Natural killer cell (primary cell): Measurements from ENCODE around the gene TTC39B. TPM values are rescaled to one million over a fixed set of nuclear protein-coding genes. Genes with fewer than 3 reads are reported as not detected.

Source experiments
- ATAC-seq, 3 donors: fragments of 150-1000 bp in 2 of 3; fragments of 200-7000 bp in 1 of 3; cut with Tn5 transposase; 1 replicate in 1 of 3; 2 replicates in 2 of 3; pipeline ENCODE4 v1.10.0; 2021; ENCODE audit warnings: mild to moderate bottlenecking in 2 of 3, moderate library complexity in 2 of 3
- DNase-seq, 2 donors: peaks; one replicate each; pipeline versions ENCODE4 v3.0.0 to v3.0.0-alpha.2; 2013 to 2021; ENCODE audit warnings: mixed read lengths in 1 of 2
- H3K27ac ChIP-seq: one replicate; pipeline ENCODE4 v1.5.1; 2013; ENCODE audit warnings: mild to moderate bottlenecking, low read length
- H3K27me3 ChIP-seq: one replicate; pipeline ENCODE4 v1.6.1; 2013; ENCODE audit warnings: low read length; ENCODE audit not compliant: control insufficient read depth, insufficient read depth
- H3K36me3 ChIP-seq: one replicate; pipeline ENCODE4 v1.6.1; 2013; ENCODE audit warnings: low read length; ENCODE audit not compliant: control insufficient read depth, insufficient read depth
- H3K4me1 ChIP-seq: one replicate; pipeline ENCODE4 v1.6.1; 2013; ENCODE audit warnings: low read length; ENCODE audit not compliant: control insufficient read depth, insufficient read depth
- H3K4me3 ChIP-seq: one replicate; pipeline ENCODE4 v1.5.1; 2013; ENCODE audit warnings: low read length
- H3K9me3 ChIP-seq: one replicate; pipeline ENCODE4 v1.6.1; 2013; ENCODE audit warnings: low read length; ENCODE audit not compliant: control insufficient read depth, insufficient read depth
- H3K27ac Mint-ChIP-seq, 2 donors: one replicate each; pipeline ENCODE4 v1.8.0; 2022; ENCODE audit warnings: mild to moderate bottlenecking in 2 of 2, mixed read lengths in 2 of 2, moderate library complexity in 1 of 2
- H3K27me3 Mint-ChIP-seq, 2 donors: one replicate each; pipeline ENCODE4 v1.8.0; 2022; ENCODE audit warnings: low read depth in 2 of 2, mixed read lengths in 2 of 2
- H3K36me3 Mint-ChIP-seq: one replicate; pipeline ENCODE4 v1.8.0; 2022; ENCODE audit warnings: mixed read lengths
- H3K4me1 Mint-ChIP-seq, 2 donors: one replicate each; pipeline ENCODE4 v1.8.0; 2022; ENCODE audit warnings: mixed read lengths in 2 of 2
- H3K4me3 Mint-ChIP-seq: one replicate; pipeline ENCODE4 v1.8.0; 2022; ENCODE audit warnings: mild to moderate bottlenecking, moderate library complexity, mixed read lengths
- H3K9me3 Mint-ChIP-seq, 2 donors: one replicate each; pipeline ENCODE4 v1.8.0; 2022; ENCODE audit warnings: mixed read lengths in 2 of 2
- WGBS: methylation state at CpG from one replicate; pipeline ENCODE4 v1.1.7; 2013; ENCODE audit warnings: missing lambda C conversion rate; ENCODE audit not compliant: insufficient coverage; 5-methylcytosine and 5-hydroxymethylcytosine counted together
- intact Hi-C: fragments of 100-400 bp; cut with micrococcal nuclease; formaldehyde crosslinking; loops from one replicate; pipeline ENCODE4 v1.14.2; 2022
- total RNA-seq, 4 donors: library from RNA; stranded (reverse); fragments of 120-200 nt in 1 of 4; gene quantifications; one replicate each; pipeline versions ENCODE4 v1.2.3 to v1.2.4, GENCODE V29; 2013 to 2022
- TF ChIP-seq, protein P1 (sequence below): fragments of 200-600 bp; IDR thresholded peaks from one replicate; pipeline ENCODE4 v1.8.0; 2022; ENCODE audit warnings: antibody characterized with exemption

TTC39B gene
- total RNA-seq: 10 to 100 TPM; 51.2 to 65.1 (median 54.2) TPM
- 41.1 TPM for total RNA-seq (2013)

DNA sequence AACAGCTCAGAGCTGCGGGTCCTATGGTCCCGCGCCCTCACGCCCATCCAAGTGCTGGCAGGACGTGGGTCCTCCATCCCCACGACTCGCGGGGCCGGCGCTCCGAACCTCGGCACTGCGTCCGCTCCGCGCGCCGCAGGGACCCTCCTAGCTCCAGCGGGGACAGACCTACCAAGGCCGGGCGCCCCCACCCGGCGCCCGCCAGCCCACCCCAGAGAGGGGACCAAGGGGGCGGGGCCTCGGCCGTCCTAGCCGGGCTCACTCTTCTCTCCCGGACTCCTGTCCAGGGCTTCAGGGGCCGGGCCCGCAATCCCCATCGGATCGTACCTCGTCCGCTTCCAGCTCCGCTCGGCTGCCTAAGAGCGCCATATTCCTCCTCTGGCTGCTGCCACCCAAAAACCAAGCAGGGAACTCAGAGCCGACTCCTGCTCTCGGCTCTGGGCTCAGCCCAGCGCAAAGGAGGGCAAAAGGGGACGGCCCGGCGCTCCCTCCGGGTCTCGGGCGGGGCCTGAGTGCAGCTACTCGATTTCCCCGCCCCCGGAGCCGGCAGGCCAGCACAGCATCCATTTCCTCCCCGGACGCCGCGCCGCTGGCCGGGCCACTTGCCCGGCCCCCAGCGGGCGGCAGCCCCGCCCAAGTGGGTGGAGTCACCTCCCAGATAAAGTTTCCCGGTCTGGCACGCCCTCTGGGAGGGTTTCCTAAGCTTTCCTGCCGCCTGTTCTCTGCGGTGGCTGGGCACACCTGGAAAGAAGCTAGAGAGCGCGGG is at the start of gene TTC39B:
TSS of gene TTC39B (minus strand) at position 460 of the 766 bp plus-strand sequence. CDS start at position 369, 91 bp downstream.
- Histone ChIP-seq H3K36me3 (no peaks in the 10 kb centered on the region), H3K4me1 (peaks cover 16% of the 10 kb centered on the region), H3K27me3 (no peaks in the 10 kb centered on the region), H3K27ac (peak within 1 kb of the TSS; percentile 79), H3K9me3 (no peaks in the 10 kb centered on the region), H3K4me3 (peak within 1 kb of the TSS; percentile 98)
- DNase-seq: peak; percentile 81 to 87
- Mint-ChIP-seq H3K4me3 (peak within 1 kb of the TSS; percentile 97), H3K9me3 (no peaks in the 10 kb centered on the region), H3K27me3 (no peaks in the 10 kb centered on the region), H3K4me1 (peaks cover 48 to 50% of the 10 kb centered on the region in 2 donors), H3K36me3 (no peaks in the 10 kb centered on the region), H3K27ac (peak within 1 kb of the TSS; percentile 85 to 95)
- intact Hi-C loops: loop anchor here (1.0 to 2.0 kb wide), 2 partner anchors 11 to 204 kb away; partner anchors contain the start of gene PSIP1
- ATAC-seq: peak; percentile 89 to 96 (median 91)
- under 1% methylated on average over 67 of the region's 67 CpGs for WGBS
- TF ChIP-seq, protein P1, sequence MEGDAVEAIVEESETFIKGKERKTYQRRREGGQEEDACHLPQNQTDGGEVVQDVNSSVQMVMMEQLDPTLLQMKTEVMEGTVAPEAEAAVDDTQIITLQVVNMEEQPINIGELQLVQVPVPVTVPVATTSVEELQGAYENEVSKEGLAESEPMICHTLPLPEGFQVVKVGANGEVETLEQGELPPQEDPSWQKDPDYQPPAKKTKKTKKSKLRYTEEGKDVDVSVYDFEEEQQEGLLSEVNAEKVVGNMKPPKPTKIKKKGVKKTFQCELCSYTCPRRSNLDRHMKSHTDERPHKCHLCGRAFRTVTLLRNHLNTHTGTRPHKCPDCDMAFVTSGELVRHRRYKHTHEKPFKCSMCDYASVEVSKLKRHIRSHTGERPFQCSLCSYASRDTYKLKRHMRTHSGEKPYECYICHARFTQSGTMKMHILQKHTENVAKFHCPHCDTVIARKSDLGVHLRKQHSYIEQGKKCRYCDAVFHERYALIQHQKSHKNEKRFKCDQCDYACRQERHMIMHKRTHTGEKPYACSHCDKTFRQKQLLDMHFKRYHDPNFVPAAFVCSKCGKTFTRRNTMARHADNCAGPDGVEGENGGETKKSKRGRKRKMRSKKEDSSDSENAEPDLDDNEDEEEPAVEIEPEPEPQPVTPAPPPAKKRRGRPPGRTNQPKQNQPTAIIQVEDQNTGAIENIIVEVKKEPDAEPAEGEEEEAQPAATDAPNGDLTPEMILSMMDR: no peak

DNA sequence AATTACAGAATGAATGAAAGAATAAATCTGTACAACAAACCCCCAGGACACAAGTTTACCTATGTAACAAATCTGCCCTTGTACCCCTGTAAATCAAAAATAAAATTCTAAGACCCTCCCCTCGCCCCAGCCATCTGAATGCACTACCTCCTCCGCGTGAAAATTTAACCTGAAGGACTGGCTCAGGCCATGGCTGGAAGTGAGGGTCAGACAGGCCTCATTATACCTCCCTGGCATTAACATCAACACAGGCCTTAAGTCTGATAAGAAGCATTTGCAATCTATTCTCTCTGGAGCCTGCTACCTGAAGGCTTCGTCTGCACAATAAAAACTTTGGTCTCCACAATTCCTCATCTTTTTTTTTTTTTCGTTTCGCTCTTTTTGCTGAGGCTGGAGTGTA is 48.7 kb upstream of the TTC39B start:
- no peak for ATAC-seq
- H3K36me3 ChIP-seq: no peaks in the 10 kb centered on the region
- H3K27me3 Mint-ChIP-seq: no peaks in the 10 kb centered on the region
- H3K4me3 ChIP-seq: no peak overlapping the region
- no peaks in the 10 kb centered on the region for H3K9me3 Mint-ChIP-seq
- intact Hi-C loops: loop anchor here (5.0 kb wide), 1 partner anchor 143 kb away; no protein-coding TSS in a partner anchor
- TF ChIP-seq, protein P1: no peak
- H3K9me3 ChIP-seq: no peaks in the 10 kb centered on the region
- peaks cover 12 to 18% of the 10 kb centered on the region in 2 donors for H3K4me1 Mint-ChIP-seq
- no peaks in the 10 kb centered on the region for H3K36me3 Mint-ChIP-seq
- no peaks in the 10 kb centered on the region for H3K27me3 ChIP-seq
- no peak overlapping the region for H3K27ac ChIP-seq
- WGBS: 93% methylated on average over 6 of the region's 6 CpGs
- no peak for DNase-seq
- H3K4me3 Mint-ChIP-seq: no peak overlapping the region
- H3K27ac Mint-ChIP-seq: peak overlapping the region in 1 of 2 donors; percentile 24
- H3K4me1 ChIP-seq: no peaks in the 10 kb centered on the region

DNA sequence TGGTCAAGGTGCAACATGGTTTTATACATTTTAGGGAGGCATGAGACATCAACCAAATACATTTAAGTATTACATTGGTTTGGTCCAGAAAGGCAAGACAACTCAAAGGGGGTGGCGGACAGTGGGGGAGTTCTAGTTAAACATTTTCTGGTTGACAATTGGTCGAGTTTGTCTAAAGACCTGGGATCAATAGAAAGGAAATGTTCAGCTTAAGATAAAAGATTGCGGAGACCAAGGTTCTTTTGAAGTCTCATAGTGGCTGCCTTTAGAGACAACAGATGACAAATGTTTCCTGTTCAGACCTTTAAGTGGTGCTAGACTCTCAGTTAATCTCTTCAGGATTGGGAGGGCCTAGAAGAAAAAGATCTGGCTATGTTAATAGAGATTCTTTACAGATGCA is 47.7 kb upstream of the TTC39B start:
- Mint-ChIP-seq H3K9me3 (no peaks in the 10 kb centered on the region), H3K27ac (peak overlapping the region in 1 of 2 donors; percentile 50), H3K4me3 (no peak overlapping the region), H3K4me1 (peaks cover 12 to 22% of the 10 kb centered on the region in 2 donors), H3K36me3 (no peaks in the 10 kb centered on the region), H3K27me3 (no peaks in the 10 kb centered on the region)
- Histone ChIP-seq H3K27ac (no peak overlapping the region), H3K4me1 (no peaks in the 10 kb centered on the region), H3K36me3 (no peaks in the 10 kb centered on the region), H3K27me3 (no peaks in the 10 kb centered on the region), H3K9me3 (no peaks in the 10 kb centered on the region), H3K4me3 (no peak overlapping the region)
- peak in 1 of 2 donors; percentile 60 for DNase-seq
- no peak for ATAC-seq
- intact Hi-C loops: loop anchor here (5.0 kb wide), 1 partner anchor 142 kb away; no protein-coding TSS in a partner anchor
- TF ChIP-seq, protein P1: no peak
- WGBS: 72% methylated on average over 3 of the region's 3 CpGs
